Activated gamma-delta T cell treated with Interleukin-2 at 50 U/mL for 16 hours (primary cell): Measurements from ENCODE around the gene ARL17B.
A peak's percentile ranks its signal among the peaks of the same experiment; 100 is the strongest.
"Not testable (repeated sequence)": the region's sequence is repeated elsewhere in the genome, so short reads cannot be mapped to it uniquely, and the experiment has no call there.

Experiments
- DNase-seq: peaks from one replicate; pipeline ENCODE4 v3.0.0-alpha.2; 2020

ARL17B gene

DNA sequence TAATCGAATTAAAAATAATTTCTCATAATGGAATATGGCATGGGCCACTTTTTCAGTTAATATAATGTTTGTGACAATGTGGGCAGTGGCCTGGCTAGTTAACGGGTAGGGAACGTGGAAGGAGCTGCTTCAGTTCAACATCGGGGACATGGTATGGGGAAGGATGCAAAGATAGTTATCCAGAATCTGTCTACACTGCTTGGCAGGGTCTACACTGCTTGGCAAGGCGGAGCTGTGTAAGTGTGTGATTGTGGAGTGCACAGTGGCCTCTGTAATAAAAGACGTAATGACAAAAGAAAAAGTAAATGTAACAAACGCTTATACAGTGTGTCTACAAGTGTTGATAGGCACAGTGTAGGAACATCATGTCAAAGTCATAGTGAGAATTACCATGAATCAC lies 74.0 kb downstream of the ARL17B start:
- not testable (repeated sequence) for DNase-seq

DNA sequence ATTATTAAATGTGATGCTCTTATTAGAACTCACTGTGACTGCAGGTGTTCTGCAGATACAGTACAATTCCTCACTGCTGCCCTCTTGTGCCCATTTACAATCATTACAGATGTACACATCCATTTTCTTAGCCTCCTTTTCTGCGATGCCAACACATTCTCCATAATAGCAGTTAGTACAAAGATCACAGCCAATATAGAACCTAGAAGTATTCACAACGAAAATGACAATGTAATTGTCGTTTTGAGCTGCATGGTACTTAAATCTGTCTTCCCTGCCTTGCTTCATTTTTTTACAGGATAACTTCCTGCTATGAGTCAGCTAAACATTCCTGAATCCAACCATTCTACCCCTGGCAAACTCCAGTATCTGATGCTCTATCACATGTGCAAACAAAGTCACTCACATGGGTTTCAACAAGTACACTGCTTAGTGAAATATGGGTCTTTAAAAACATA lies 74.8 kb downstream of the ARL17B start:
- peak; percentile 65 for DNase-seq

DNA sequence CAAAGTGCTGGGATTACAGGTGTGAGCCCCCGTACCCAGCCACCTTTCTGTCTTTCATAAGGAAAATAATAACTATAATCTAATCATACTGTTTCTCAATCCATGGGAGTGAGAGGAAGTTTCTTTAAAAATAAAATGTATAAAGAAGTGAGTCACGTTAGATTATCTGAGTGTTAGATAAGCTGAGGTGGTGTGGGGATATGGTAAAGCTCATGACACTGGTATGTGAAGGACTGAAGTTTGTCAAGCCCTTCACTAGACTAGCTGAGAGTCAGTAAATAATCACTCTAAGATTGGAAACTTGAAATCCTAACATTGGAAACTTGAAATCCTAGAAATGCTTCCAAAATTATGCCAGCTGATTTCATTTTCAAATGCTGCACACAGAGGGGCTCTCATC lies 76.1 kb downstream of the ARL17B start:
- not testable (repeated sequence) for DNase-seq

DNA sequence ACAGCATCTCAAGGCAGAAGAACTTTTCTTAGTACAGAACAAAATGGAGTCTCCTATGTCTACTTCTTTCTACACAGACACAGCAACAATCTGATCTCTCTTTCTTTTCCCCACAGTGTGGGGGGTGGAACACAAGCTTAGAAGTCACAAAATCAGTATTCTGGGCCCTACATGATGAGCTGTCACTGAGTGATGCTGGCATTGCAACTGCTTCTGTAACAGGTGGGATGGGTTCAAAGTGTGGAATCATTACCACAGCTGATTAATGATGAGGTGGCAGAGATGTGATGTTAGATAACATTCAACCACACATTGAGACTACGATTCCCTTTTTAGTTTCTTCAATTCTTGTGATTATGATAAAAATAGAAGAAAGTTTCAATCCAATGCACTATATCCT lies 77.1 kb downstream of the ARL17B start:
- DNase-seq = not testable (repeated sequence)

DNA sequence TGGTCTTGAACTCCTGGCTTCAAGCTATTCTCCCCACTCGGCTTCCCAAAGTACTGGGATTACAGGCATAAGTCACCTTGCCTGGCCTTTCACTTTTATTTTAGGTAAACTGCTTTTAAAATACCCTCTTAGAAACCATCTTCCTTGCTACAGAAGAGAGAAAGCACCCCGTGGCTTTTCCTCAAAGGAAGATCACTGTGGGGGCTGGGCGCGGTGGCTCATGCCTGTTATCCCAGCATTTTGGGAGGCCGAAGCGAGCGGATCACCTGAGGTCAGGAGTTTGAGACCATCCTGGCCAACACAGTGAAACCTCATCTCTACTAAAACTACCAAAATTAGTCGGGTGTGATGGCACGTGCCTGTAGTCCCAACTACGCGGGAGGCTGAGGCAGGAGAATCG lies 78.9 kb downstream of the ARL17B start:
- not testable (repeated sequence) for DNase-seq

DNA sequence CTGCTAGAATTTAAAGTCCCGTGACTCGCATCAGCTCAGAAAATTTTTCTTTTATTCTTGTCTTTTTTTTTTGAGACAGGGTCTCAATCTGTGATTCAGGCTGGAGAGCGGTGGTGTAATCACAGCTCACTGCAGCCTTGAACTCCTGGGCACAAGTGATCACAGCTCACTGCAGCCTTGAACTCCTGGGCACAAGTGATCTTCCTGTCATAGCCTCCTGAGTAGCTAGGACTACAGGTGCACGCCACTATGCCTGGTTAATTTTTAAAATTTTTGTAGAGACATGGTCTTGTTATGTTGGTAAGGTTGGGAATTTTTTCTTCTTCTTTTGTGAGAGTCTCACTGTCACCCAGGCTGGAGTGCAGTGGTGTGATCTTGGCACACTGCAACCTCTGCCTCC lies 80.2 kb downstream of the ARL17B start:
- DNase-seq = not testable (repeated sequence)

DNA sequence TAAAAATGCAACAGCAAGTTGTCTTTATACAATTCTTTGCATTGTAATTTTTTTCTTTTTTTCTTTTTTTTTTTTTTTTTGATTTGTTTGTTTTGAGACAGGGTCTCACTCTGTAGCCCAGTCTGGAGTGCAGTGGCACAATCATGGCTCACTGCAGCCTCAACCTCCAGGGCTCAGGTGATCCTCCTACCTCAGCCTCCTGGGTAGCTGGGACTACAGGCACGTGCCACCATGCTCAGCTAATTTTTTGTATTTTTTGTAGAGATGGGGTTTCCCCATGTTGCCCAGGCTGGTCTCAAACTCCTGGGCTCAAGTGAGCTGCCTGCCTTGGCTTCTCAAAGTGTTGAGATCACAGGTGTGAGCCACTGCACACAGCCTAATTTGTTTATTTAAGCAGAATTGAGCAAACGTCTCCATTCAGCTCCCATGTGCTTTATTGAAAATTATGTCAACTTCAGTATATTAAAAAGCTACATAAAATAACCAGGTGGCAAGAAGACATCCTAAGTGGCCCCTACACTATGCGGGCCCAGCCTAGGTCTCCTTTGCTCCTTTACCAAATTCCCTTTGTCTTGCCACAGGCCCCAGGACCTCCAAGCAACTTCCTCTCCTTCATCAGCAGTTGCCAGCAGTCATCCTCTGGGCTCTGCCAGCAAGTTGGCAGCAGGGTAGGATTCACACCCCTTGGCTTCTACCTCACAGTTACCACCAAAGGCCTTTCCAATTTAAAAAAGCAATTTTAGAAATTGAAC lies 84.7 kb downstream of the ARL17B start:
- DNase-seq = not testable (repeated sequence)

DNA sequence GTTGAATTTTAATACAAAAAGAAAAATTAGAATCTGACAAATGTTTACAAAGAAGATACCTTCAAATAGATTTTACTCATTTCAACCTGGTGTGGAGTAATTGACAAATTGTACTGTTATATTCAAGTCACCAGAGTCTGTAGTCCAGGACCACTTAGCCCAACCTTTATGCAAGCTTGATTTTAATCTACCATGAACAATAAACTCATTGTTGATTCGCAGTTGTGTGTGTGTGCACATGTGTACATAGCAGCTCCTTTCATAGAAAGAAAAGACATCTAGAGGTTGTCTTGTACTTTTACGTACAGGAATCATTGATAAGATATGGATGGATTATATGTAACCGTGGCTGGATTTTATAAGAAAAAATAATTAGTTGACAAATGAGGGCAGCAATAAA lies 87.3 kb downstream of the ARL17B start:
- no peak for DNase-seq

DNA sequence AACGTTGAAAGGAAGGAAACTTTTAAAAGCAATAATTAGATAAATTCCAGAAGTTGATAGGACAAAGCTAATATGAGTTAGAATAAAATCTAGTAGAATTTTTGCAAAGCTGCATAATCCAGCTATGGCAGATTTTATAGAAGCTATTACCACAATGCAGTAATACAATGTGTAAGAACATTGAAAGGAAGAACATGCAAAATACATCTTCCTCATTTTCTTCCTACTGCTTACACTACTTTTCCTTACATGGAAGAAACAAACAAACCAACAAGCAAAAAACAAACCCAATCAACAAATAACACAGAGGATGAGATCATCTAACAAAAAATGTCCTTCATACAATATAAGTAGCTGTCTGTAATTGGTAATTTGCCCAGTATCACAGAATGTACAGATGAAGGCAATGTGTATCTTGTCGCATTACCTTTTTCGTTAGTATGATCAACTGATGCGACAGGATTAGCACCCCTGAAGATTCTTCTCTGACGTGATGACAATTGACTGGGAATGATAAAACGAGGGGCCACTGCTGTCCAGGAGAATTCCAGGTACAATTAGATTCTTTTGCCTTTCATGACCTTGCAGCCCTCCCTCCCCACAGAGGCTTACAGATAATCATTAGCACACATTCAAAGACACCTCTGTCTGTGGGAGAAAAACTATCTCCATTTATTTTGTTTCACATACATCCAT lies 87.9 kb downstream of the ARL17B start:
- DNase-seq = no peak

DNA sequence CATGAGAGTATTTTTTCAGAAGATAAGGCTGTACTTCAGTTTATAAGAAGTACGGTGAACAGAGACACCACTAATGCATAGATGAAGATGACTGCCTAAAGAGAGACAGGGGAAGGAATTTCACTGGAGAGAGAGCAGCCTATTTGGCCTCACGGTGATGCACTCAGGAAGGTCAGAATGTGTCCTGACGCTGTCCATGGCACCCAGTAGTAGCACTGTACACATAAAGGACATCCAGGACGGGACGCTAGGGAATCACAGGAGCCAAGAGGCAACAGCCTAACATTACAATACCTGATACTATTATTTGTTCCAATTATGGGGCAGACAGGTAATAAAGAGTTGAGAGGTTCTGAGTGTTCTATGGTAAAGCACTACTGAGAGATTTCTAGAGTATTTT lies 91.5 kb downstream of the ARL17B start:
- no peak for DNase-seq

DNA sequence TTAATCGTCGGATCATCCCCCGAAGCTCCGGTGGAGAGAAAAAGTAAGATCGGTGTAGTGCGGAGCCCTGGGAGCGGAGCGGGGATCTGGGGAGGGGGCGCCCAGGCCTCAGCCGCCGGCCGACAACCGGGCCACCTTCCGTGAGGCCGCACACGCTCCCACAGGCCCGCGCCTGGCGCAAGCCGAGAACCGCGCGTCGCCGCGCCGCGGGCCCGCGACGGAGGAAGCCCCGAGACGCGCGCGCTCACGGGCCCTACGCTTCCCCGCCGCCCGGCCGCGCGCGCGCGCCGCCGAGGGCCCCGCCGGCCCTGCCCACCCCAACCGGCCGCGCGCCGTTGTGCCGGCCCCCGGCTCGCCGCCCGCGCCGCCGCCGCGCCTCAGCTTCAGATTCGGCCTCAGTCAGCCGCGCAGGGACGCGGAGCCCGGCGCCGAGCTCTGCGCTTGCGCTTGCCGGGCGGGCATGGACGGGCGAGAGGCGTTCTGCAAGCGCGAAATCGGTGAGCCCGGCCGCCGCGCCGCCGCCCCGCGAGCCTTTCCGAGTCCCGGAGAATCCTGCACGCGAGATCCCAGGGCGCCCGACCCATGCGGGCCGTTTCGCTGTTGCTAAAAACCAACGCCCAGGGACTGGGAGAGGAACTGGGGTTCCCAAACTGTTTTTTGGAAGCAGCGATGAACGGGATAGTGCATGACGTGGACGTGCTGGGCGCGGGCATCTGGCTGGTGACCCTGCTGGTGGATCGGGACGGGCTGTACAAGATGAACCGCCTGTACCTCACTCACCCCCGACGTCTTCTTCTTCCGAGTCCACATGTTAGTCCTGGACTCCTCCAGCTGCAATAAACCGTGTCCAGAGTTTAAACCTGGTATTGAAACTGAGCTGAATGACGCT lies 94.7 kb downstream of the ARL17B start:
- DNase-seq = peak; percentile 74

DNA sequence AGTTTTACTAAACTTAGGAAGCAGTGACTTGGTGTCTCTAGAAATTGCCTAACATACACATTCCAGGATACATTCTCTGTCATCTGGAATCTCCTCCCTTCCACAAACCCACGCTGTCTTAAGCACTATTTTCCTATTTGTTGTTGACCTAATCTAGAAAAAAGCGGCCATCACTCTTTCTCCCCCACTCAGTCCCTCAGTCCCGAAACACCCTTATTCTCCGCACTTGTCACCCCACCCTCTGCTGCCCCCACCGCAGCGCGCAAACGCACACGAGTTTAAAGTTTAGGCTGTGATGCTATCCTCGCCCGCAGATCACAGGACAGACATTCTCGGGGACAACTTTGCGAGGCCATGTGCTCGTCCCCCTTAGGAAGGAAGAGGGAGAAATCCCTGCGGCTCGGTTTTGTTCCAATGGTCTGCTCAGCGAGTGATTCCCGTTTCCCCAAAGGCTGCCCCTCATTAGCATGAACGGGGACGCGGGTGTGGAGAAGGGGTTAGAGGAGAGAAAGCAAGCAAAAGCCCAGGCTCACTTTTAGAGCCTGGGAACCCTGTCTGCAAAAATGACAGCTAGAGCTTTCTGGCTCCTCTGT lies 95.4 kb downstream of the ARL17B start:
- not testable (repeated sequence) for DNase-seq

DNA sequence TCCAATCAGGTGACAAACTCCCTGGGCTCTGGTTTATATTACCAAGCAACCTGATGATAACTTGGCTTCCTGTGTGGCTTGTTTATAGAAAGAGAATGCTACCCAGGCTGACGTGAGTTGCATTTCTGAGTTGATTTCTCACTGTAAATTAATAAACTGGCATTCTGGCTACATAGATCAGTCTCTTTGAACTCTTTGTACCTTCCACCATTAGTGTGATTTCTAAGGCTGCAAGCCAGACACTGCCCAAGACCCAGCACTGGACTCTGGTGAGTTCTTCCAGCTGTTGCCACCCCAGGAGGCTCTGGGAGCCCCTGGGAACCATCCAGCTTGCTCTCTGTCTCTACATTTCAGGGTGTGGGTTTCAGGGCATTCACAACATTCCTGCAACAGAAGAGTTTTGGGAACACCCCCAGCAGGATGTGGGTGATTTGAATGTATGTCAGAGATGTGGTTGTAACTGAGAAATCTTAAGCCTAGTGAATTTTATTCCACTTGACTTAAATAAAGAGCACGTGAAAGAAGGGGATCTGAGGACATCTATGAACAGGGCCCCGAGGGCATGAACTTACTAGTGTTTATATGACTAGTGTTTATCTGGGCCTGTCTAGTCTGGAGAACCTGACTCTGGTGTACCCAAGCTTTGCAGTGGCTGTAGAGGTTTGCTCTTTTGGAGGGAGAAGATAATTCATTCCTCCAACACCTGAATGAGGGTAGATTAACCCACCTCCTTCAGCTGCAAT lies 96.9 kb downstream of the ARL17B start:
- DNase-seq = no peak

DNA sequence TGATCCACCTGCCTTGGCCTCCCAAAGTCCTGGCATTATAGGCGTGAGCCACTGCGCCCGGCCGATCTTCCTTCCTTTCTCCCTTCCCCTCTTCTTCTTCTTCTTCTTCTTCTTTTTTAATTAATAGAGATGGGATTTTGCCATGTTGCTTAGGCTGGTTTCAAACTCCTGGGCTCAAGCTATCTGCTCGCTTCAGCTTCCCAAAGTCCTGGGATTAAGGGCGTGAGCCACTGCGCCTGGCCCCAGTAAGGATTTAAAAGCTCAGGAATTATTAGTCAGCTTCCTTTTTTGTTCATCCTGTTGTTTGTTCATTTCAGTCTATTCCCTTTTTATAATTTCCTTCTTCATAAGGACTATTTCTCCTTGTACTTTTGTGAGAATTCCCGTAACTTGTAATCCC lies 99.3 kb downstream of the ARL17B start:
- no peak for DNase-seq

DNA sequence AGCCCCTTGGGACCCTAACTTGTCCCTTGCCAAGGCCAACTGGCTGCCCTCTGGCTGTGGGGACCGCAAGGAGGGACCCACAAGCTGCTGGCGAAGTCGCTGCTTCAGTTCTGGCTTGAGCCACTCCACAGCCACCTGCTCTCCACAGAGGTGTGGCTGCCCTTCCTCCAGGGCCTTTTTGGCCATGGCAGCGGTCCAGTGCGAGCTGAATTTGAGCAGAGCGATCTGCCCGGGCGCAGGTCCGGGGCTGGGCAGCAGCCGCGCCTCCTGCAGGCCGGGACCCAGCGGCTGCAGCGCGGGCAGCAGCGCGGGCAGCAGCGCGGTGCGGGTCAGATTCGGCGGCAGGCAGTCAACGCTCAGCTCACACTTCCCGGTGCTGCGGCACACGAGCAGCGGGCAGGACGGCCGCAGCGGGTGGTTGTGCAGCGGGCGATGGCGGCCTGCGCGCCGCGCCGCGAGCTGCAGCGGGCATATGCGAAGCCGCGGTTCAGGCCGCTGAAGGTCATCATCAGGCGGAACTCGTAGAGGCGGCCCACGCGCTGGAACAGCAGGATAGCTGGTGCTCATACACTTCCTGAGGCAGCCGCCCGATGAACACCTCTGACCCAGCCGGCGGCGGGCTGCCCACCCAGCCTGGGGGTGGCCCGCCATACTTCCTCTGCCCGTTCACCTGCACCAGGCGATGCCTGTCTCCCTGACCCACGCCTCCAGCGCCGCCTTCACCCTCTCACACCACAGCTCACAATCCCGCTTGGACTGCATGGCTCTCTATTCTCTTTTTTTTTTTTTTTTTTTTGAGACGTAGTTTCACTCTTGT lies 101.5 kb downstream of the ARL17B start:
- DNase-seq = not testable (repeated sequence)

DNA sequence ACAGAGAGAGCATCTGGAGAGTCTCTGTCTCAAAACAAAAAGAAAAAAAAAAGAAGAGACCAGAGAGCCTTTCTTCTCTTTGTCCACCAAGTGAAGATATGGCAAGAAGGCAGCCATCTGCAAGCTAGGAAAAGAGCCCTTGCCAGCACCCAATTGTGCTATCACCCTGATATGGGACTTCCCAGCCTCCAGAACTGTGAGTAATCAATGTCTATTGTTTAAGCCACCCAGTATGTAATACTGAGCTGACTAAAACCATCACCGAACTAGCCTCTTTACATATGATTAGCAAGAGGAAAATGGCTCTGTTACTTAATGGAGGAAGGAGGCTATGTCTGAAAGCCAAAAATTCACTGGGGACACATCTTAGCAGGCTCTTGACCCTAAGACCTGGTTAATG lies 105.2 kb downstream of the ARL17B start:
- not testable (repeated sequence) for DNase-seq

DNA sequence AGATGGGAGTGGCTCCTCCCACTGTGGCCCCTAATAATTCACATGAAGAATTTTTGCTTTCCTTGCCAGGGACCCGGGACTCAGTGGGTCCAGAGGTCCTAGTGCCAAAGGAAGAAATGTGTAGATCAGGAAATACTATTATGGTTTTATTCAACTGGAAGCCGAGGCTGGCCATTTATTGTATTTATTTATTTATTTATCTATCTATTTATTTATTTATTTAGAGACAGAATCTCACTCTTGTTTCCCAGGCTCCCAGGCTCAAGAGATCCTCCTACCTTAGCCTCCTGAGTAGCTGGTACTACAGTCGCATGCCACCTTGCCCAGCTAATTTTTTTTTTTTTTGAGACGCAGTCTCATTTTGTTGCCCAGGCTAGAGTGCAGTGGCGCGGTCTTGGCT lies 107.4 kb downstream of the ARL17B start:
- not testable (repeated sequence) for DNase-seq

DNA sequence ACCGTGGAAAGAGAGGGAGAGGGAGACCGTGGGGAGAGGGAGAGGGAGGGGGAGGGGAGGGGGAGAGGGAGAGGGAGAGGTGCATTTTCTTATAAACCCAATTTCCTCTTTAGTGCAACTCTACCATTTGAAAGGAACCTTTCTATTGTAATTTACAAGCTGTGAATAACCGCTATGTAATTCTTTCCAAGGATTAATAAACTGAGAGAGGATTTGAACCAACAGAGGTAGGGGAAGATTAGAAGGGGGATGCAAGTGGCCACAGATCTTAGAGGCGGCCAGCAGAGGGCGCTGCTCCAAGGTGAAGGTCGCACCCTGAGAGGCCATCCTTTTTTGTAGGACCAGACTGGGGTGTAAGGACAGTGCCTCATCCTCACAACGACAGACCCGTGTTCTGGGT lies 107.8 kb downstream of the ARL17B start:
- peak; percentile 80 for DNase-seq

DNA sequence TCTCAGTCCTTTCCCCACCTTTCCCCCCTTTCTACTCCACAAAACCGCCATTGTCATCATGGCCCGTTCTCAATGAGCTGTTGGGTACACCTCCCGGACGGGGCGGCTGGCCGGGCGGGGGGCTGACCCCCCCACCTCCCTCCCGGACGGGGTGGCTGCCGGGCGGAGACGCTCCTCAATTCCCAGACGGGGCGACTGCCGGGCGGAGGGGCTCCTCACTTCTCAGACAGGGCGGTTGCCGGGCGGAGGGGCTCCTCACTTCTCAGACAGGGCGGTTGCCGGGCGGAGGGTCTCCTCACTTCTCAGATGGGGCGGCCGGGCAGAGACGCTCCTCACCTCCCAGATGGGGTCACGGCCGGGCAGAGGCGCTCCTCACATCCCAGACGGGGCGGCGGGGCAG lies 108.8 kb downstream of the ARL17B start:
- not testable (repeated sequence) for DNase-seq

DNA sequence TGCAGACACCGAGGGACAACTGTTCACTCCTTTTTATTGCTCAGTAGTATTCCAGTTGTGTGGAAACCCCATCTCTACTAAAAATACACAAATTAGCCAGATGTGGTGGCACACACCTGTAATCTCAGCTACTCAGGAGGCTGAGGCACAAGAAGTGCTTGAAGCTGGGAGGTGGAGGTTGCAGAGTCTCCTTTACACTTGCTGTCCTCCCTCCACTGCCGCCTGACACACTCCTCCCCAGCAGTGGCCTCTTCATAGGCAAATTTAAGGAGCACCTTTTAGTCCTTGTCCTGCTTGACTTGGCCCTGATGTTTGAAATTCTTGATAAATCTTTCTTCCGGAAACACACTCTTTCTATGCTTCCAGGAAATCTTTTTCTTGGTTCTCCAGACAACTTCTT lies 112.4 kb downstream of the ARL17B start:
- not testable (repeated sequence) for DNase-seq
